Calu3 (cell line): ENCODE results near the gene NRF1. TPM values are rescaled to one million over a fixed set of nuclear protein-coding genes. Genes with fewer than 3 reads are reported as not detected.

Experiments
- BruUV-seq: library from RNA; stranded (reverse); fragments of 400-500 nt; replicated peaks from 2 replicates; lab custom pipeline; 2021; lab: Mats Ljungman, UMichigan
- CTCF ChIA-PET: fragments of 300-600 bp; sonication (Branson Sonifier 250); formaldehyde crosslinking; loops from one replicate; lab custom pipeline; 2022; ENCODE audit warnings: antibody characterized with exemption; lab: Charles Lee
- DNase-seq: peaks from one replicate; pipeline ENCODE4 v3.0.0; 2022
- H3K27ac Mint-ChIP-seq: one replicate; pipeline ENCODE4 v1.8.0; 2022; ENCODE audit warnings: mixed read lengths; ENCODE audit not compliant: unreplicated experiment
- H3K27me3 Mint-ChIP-seq: one replicate; pipeline ENCODE4 v1.8.0; 2022; ENCODE audit warnings: mixed read lengths; ENCODE audit not compliant: unreplicated experiment
- H3K36me3 Mint-ChIP-seq: one replicate; pipeline ENCODE4 v1.8.0; 2022; ENCODE audit warnings: mild to moderate bottlenecking, moderate library complexity, mixed read lengths; ENCODE audit not compliant: insufficient read depth, unreplicated experiment
- H3K4me1 Mint-ChIP-seq: one replicate; pipeline ENCODE4 v1.8.0; 2022; ENCODE audit warnings: mild to moderate bottlenecking, low read depth, mixed read lengths; ENCODE audit not compliant: unreplicated experiment
- H3K4me3 Mint-ChIP-seq: one replicate; pipeline ENCODE4 v1.8.0; 2022; ENCODE audit warnings: mild to moderate bottlenecking, low read depth, moderate library complexity, mixed read lengths; ENCODE audit not compliant: unreplicated experiment
- H3K9me3 Mint-ChIP-seq: one replicate; pipeline ENCODE4 v1.8.0; 2022; ENCODE audit warnings: low read depth, mixed read lengths; ENCODE audit not compliant: unreplicated experiment
- intact Hi-C: fragments of 100-400 bp; cut with micrococcal nuclease; formaldehyde crosslinking; loops from one replicate; pipeline ENCODE4 v1.10.0; 2022; ENCODE audit not compliant: unreplicated experiment
- total RNA-seq: library from RNA; stranded (reverse); gene quantifications from 2 replicates; pipeline ENCODE4 v1.2.3, GENCODE V29; 2022
- TF ChIP-seq, protein P1 (sequence below): fragments of 200-600 bp; IDR thresholded peaks from one replicate; pipeline ENCODE4 v1.8.0; 2022; ENCODE audit warnings: antibody characterized with exemption; ENCODE audit not compliant: unreplicated experiment

The NRF1 gene
- total RNA-seq, 1 experiment from 2014 or later = 22.1 TPM

DNA sequence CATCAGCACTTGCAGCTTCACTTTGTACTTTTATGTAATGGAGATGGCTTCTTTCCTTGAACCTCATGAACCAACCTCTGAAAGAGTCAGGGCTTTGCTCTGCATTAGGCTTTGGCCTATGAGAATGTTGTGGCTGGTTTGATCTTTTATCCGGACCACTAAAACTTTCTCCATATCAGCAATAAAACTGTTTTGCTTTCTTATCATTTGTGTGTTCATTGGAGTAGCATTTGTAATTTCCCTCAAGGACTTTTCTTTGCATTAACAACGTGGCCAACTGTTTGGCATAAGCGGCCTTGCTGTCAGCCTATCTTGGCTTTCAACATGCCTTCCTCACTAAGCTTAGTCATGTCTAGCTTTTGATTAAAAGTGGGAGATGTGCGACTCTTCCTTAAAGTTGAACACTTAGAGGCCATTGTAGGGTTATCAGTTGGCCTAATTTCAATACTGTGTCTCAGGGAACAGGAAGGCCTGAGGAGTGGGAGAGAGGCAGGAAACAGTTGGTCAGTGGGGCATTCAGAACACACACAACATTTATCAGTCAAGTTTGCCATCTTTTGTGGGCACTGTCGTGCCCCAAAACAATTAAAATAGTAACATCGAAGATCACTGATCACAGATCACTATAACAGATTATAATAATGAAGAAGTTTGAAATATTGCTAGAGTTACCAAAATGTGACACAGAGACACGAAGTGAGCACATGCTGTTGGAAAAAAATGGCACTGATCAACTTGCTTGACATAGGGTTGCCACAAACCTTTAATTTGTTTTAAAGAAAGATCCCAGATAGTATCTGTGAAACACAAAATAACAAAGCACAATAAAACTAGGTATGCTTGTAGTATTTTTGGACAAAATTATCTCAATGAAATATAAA lies 64.7 kb downstream of the NRF1 start:
- no peaks in the 10 kb centered on the region for H3K27me3 Mint-ChIP-seq
- BruUV-seq = no TSS peak
- TF ChIP-seq, protein P1, sequence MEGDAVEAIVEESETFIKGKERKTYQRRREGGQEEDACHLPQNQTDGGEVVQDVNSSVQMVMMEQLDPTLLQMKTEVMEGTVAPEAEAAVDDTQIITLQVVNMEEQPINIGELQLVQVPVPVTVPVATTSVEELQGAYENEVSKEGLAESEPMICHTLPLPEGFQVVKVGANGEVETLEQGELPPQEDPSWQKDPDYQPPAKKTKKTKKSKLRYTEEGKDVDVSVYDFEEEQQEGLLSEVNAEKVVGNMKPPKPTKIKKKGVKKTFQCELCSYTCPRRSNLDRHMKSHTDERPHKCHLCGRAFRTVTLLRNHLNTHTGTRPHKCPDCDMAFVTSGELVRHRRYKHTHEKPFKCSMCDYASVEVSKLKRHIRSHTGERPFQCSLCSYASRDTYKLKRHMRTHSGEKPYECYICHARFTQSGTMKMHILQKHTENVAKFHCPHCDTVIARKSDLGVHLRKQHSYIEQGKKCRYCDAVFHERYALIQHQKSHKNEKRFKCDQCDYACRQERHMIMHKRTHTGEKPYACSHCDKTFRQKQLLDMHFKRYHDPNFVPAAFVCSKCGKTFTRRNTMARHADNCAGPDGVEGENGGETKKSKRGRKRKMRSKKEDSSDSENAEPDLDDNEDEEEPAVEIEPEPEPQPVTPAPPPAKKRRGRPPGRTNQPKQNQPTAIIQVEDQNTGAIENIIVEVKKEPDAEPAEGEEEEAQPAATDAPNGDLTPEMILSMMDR = no peak

DNA sequence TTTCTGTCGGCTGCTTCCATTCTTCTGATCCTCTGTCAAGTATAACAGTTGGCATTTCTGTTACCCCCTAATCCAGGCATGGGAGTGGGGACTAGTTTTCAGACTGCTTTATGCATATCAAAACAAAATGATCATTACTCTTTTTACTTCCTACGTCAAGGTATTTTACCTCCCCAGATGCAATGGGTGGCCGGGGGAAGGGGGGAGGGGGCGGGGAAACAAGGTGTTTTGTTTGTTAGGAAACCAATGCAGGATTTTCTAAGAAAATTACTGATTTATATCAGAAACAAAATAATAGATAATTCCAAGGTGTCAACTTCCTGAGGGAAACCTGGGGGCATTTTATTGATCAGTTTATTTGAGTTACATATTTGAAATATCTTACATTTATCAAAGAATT lies 66.3 kb downstream of the NRF1 start:
- H3K4me3 Mint-ChIP-seq = no peak overlapping the region
- H3K27me3 Mint-ChIP-seq = no peaks in the 10 kb centered on the region
- peaks cover 12% of the 10 kb centered on the region for H3K36me3 Mint-ChIP-seq
- no peaks in the 10 kb centered on the region for H3K4me1 Mint-ChIP-seq
- BruUV-seq = no TSS peak
- H3K9me3 Mint-ChIP-seq = peaks cover 6% of the 10 kb centered on the region
- CTCF ChIA-PET = interaction anchor here (1.2 kb wide), 1 partner anchor 147 kb away, joined by 3 read pairs; no protein-coding TSS in a partner anchor
- H3K27ac Mint-ChIP-seq = no peak overlapping the region
- intact Hi-C loops = no loop called here
- TF ChIP-seq, protein P1 = no peak
- no peak for DNase-seq

More for the DNA sequence above, 64.7 kb downstream of the NRF1 start:
- CTCF ChIA-PET = no interaction called here
- intact Hi-C loops = no loop called here
- peaks cover 12% of the 10 kb centered on the region for H3K36me3 Mint-ChIP-seq
- DNase-seq = no peak
- no peaks in the 10 kb centered on the region for H3K4me1 Mint-ChIP-seq
- no peak overlapping the region for H3K27ac Mint-ChIP-seq
- no peak overlapping the region for H3K4me3 Mint-ChIP-seq
- peaks cover 6% of the 10 kb centered on the region for H3K9me3 Mint-ChIP-seq

DNA sequence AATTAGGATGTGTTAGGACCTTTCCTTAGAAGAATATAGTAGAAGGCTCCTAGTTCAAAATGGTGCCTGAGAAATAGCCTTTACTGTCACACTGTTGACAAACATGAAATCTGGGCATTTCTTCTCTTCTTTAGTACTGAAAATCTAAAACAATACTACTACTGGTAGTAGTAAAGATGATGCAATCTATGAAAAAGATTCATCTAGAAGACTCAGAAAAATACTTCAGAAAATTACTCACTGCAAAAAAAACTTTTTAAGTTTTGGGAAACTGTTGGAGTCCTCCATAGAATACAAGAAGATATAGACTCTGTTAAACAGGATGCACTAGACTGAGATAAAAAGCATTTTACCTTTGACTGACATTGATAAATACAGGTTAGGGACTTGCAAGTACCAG lies 67.1 kb downstream of the NRF1 start:
- no peak for DNase-seq
- TF ChIP-seq, protein P1 = no peak
- intact Hi-C loops = no loop called here
- CTCF ChIA-PET = interaction anchor here (1.2 kb wide), 1 partner anchor 146 kb away, joined by 3 read pairs; no protein-coding TSS in a partner anchor
- no TSS peak for BruUV-seq
- Mint-ChIP-seq H3K4me1 (no peaks in the 10 kb centered on the region), H3K4me3 (no peak overlapping the region), H3K27ac (no peak overlapping the region), H3K27me3 (no peaks in the 10 kb centered on the region), H3K36me3 (peaks cover 12% of the 10 kb centered on the region), H3K9me3 (peaks cover 6% of the 10 kb centered on the region)

DNA sequence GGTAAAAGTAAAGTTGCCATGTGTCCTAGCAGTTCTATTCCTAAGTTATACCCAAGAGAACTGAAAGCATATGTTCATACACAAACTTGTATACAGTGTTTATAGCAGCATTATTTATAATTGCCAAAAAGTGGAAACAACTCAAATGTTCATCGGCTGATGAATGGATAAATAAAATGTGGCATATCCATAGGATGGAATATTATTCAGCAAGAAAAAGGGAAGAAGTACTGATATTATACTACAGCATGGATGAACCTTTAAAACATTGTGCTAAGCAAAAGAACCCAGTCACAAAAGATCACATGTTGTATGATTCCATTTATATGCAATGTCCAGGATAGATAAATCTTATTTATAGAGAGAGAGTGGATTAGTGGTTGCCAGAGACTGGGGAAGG lies 68.9 kb downstream of the NRF1 start:
- intact Hi-C loops = no loop called here
- Mint-ChIP-seq H3K4me3 (no peak overlapping the region), H3K36me3 (peaks cover 6% of the 10 kb centered on the region), H3K9me3 (no peaks in the 10 kb centered on the region), H3K27me3 (no peaks in the 10 kb centered on the region), H3K4me1 (no peaks in the 10 kb centered on the region), H3K27ac (no peak overlapping the region)
- DNase-seq = no peak
- no TSS peak for BruUV-seq
- TF ChIP-seq, protein P1 = no peak
- CTCF ChIA-PET = no interaction called here
